GM18861 (cell line): ENCODE results near the gene CPVL.

ENCODE experiments used
- ATAC-seq: cut with Tn5 transposase; IDR thresholded peaks from one replicate; pipeline ENCODE4 v1.9.1; 2021; ENCODE audit not compliant: unreplicated experiment

Gene CPVL

GRCh38 chr7:28980451-28981160, 165.7 kb downstream of the CPVL start:
- no peak for ATAC-seq

- no peak for ATAC-seq
Measured at GRCh38 chr7:28979776-28980175, 166.6 kb downstream of the CPVL start.

- ATAC-seq = no peak
Measured at GRCh38 chr7:28977881-28978280, 168.5 kb downstream of the CPVL start.

- ATAC-seq = no peak
Measured at GRCh38 chr7:28976022-28976421, 170.3 kb downstream of the CPVL start.

GRCh38 chr7:28973591-28973990, 172.7 kb downstream of the CPVL start:
- ATAC-seq = no peak

GRCh38 chr7:28964056-28964455, 182.3 kb downstream of the CPVL start:
- ATAC-seq = no peak

- ATAC-seq = no peak
Measured at GRCh38 chr7:28961972-28962371, 184.4 kb downstream of the CPVL start.

GRCh38 chr7:28960071-28960840, 186.1 kb downstream of the CPVL start:
- ATAC-seq = no peak

- no peak for ATAC-seq
Measured at GRCh38 chr7:28958980-28959347, 187.4 kb downstream of the CPVL start.

- no peak for ATAC-seq
Measured at GRCh38 chr7:28958235-28958979, 187.9 kb downstream of the CPVL start, which contains the start of gene TRIL. TSS of gene TRIL (minus strand) at chr7:28958330. CDS start at chr7:28958046, 284 bp downstream.

GRCh38 chr7:28957751-28958234, 188.5 kb downstream of the CPVL start:
- no peak for ATAC-seq

- no peak for ATAC-seq
Measured at GRCh38 chr7:28957064-28957750, 189.1 kb downstream of the CPVL start.

GRCh38 chr7:28956608-28957063, 189.7 kb downstream of the CPVL start:
- ATAC-seq = no peak

- ATAC-seq = no peak
Measured at GRCh38 chr7:28955718-28956607, 190.4 kb downstream of the CPVL start.

GRCh38 chr7:28955356-28955717, 191.0 kb downstream of the CPVL start:
- no peak for ATAC-seq

GRCh38 chr7:28954946-28955345, 191.4 kb downstream of the CPVL start:
- no peak for ATAC-seq

GRCh38 chr7:28954471-28954870, 191.9 kb downstream of the CPVL start:
- ATAC-seq = no peak

GRCh38 chr7:28953633-28954032, 192.7 kb downstream of the CPVL start:
- no peak for ATAC-seq
